Common myeloid progenitor, CD34-positive (primary cell): Measurements from ENCODE around the gene ACVRL1.

Experiments
- CTCF ChIA-PET: fragments of 350-600 bp; sonication (Branson Sonifier 250); formaldehyde crosslinking; loops from one replicate; lab custom pipeline; 2021; ENCODE audit warnings: antibody characterized with exemption; lab: Charles Lee
- POLR2A ChIA-PET: fragments of 350-600 bp; sonication (Branson Sonifier 250); formaldehyde crosslinking; loops from one replicate; lab custom pipeline; 2021; ENCODE audit warnings: antibody characterized with exemption; lab: Charles Lee
- DNase-seq, 3 donors: peaks; one replicate each; pipeline versions ENCODE4 v3.0.0 to v3.0.0-alpha.2; 2013
- H3K27ac ChIP-seq, 2 experiments: 1 replicate in 1 of 2; 2 replicates in 1 of 2; pipeline ENCODE4 v1.7.0; 2013; ENCODE audit warnings: inconsistent platforms in 2 of 2, low read length in 2 of 2, mild to moderate bottlenecking in 2 of 2, low read depth in 1 of 2, moderate library complexity in 1 of 2; ENCODE audit not compliant: severe bottlenecking in 2 of 2, insufficient read depth in 1 of 2, poor library complexity in 1 of 2
- H3K27me3 ChIP-seq, 5 experiments: replicated peaks in 2 of 5; 1 replicate in 3 of 5; 2 replicates in 2 of 5; pipeline versions ENCODE4 v1.6.1 to v1.7.0; 2013; ENCODE audit warnings: low read length in 4 of 5, mild to moderate bottlenecking in 2 of 5, moderate library complexity in 2 of 5, inconsistent platforms in 1 of 5; ENCODE audit not compliant: insufficient read depth in 5 of 5, control insufficient read depth in 4 of 5
- H3K36me3 ChIP-seq, 4 experiments: 1 replicate in 2 of 4; 2 replicates in 2 of 4; pipeline versions ENCODE4 v1.6.1 to v1.7.0; 2013; ENCODE audit warnings: low read length in 3 of 4, control low read depth in 1 of 4, mild to moderate bottlenecking in 1 of 4; ENCODE audit not compliant: control insufficient read depth in 4 of 4, insufficient read depth in 4 of 4
- H3K4me1 ChIP-seq, 4 experiments: 1 replicate in 3 of 4; 2 replicates in 1 of 4; pipeline versions ENCODE4 v1.6.1 to v1.7.1; 2013; ENCODE audit warnings: low read length in 3 of 4, mild to moderate bottlenecking in 3 of 4, control low read depth in 1 of 4, inconsistent platforms in 1 of 4, moderate library complexity in 1 of 4; ENCODE audit not compliant: control insufficient read depth in 4 of 4, insufficient read depth in 4 of 4; ENCODE audit errors: control extremely low read depth in 1 of 4
- H3K4me3 ChIP-seq, 7 experiments: 1 replicate in 4 of 7; 2 replicates in 3 of 7; pipeline versions ENCODE4 v1.5.1 to v1.7.0; 2013; ENCODE audit warnings: mild to moderate bottlenecking in 7 of 7, low read length in 6 of 7, moderate library complexity in 6 of 7, inconsistent platforms in 2 of 7, low read depth in 2 of 7, control low read depth in 1 of 7; ENCODE audit not compliant: insufficient read depth in 4 of 7, control insufficient read depth in 1 of 7; ENCODE audit errors: extremely low read depth in 1 of 7
- H3K9me3 ChIP-seq, 5 experiments: 1 replicate in 4 of 5; 2 replicates in 1 of 5; pipeline versions ENCODE4 v1.6.1 to v1.7.1; 2013; ENCODE audit warnings: low read length in 4 of 5, mild to moderate bottlenecking in 2 of 5, inconsistent platforms in 1 of 5, low read depth in 1 of 5, moderate library complexity in 1 of 5; ENCODE audit not compliant: control insufficient read depth in 4 of 5, insufficient read depth in 2 of 5; ENCODE audit errors: control extremely low read depth in 1 of 5
- WGBS: methylation state at CpG from one replicate; pipeline ENCODE4 v1.1.5; 2013; ENCODE audit not compliant: insufficient coverage; 5-methylcytosine and 5-hydroxymethylcytosine counted together

The ACVRL1 gene

GRCh38 chr12:51951843-51952722, 44.8 kb downstream of the ACVRL1 start:
- Histone ChIP-seq H3K36me3 (peaks cover 0 to 2% (median 0%) of the 10 kb centered on the region in 4 experiments), H3K4me1 (peaks cover 19 to 44% (median 33%) of the 10 kb centered on the region in 4 experiments), H3K9me3 (peaks cover 0 to 2% (median 0%) of the 10 kb centered on the region in 5 experiments), H3K27me3 (peaks cover 0 to 7% (median 3%) of the 10 kb centered on the region in 5 experiments), H3K27ac (peak overlapping the region; percentile 20 to 72), H3K4me3 (peak overlapping the region; percentile 60 to 90 (median 83))
- WGBS, result 1% methylated on average over 32 of the region's 50 CpGs
- ChIA-PET CTCF (interaction anchor here (0.6 to 4.7 kb wide), 4 partner anchors 18 to 452 kb away, joined by 3 to 37 read pairs (median 4); no protein-coding TSS in a partner anchor), POLR2A (interaction anchor here (0.9 kb wide), 1 partner anchor 54 kb away, joined by 4 read pairs; the partner anchor contains the start of gene TAMALIN)
- peak in 1 of 3 donors; percentile 46 for DNase-seq

- H3K4me1 ChIP-seq, result peaks cover 19 to 44% (median 33%) of the 10 kb centered on the region in 4 experiments
- peak overlapping the region in 5 of 7 experiments; percentile 26 to 90 (median 84) for H3K4me3 ChIP-seq
- no peak overlapping the region for H3K27ac ChIP-seq
- CTCF ChIA-PET, result interaction anchor here (1.3 kb wide), 1 partner anchor 13 kb away, joined by 3 read pairs; no protein-coding TSS in a partner anchor
- peaks cover 0 to 2% (median 0%) of the 10 kb centered on the region in 5 experiments for H3K9me3 ChIP-seq
- peaks cover 0 to 2% (median 0%) of the 10 kb centered on the region in 4 experiments for H3K36me3 ChIP-seq
- 79% methylated on average over 6 of the region's 8 CpGs for WGBS
- no peak for DNase-seq
- POLR2A ChIA-PET, result no interaction called here
- H3K27me3 ChIP-seq, result peaks cover 0 to 7% (median 3%) of the 10 kb centered on the region in 5 experiments
These were observed 45.8 kb downstream of the ACVRL1 start for GRCh38 chr12:51953089-51953488.

DNA sequence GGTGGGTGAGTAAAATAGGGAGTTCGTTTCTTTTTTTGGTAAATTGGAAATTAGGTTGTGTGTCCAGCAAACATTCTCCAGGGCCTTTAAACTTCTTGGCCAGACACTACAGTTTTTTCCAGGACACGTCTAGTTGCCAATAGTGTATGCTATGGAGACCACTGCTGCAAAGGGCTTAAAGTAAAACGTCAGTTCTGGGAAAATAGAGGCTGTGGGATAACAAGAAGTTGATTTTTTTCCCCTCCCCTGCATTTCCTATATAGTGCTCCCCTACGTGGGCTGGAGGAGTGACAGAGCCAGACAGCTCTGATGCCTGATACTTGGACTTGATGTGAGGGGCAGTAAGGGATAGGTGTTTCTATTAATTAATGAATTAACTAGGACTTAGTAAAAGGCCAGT, 46.6 kb downstream of the ACVRL1 start:
- peaks cover 0 to 2% (median 0%) of the 10 kb centered on the region in 5 experiments for H3K9me3 ChIP-seq
- POLR2A ChIA-PET, result no interaction called here
- peaks cover 0 to 2% (median 0%) of the 10 kb centered on the region in 4 experiments for H3K36me3 ChIP-seq
- H3K27ac ChIP-seq, result no peak overlapping the region
- peak overlapping the region in 4 of 7 experiments; percentile 1 to 83 (median 18) for H3K4me3 ChIP-seq
- peaks cover 19 to 46% (median 34%) of the 10 kb centered on the region in 4 experiments for H3K4me1 ChIP-seq
- WGBS, result 42% methylated on average over 2 of the region's 4 CpGs
- CTCF ChIA-PET, result interaction anchor here (0.7 to 1.3 kb wide), 3 partner anchors 12 to 72 kb away, joined by 3 read pairs; no protein-coding TSS in a partner anchor
- no peak for DNase-seq
- peaks cover 0 to 7% (median 2%) of the 10 kb centered on the region in 5 experiments for H3K27me3 ChIP-seq

DNA sequence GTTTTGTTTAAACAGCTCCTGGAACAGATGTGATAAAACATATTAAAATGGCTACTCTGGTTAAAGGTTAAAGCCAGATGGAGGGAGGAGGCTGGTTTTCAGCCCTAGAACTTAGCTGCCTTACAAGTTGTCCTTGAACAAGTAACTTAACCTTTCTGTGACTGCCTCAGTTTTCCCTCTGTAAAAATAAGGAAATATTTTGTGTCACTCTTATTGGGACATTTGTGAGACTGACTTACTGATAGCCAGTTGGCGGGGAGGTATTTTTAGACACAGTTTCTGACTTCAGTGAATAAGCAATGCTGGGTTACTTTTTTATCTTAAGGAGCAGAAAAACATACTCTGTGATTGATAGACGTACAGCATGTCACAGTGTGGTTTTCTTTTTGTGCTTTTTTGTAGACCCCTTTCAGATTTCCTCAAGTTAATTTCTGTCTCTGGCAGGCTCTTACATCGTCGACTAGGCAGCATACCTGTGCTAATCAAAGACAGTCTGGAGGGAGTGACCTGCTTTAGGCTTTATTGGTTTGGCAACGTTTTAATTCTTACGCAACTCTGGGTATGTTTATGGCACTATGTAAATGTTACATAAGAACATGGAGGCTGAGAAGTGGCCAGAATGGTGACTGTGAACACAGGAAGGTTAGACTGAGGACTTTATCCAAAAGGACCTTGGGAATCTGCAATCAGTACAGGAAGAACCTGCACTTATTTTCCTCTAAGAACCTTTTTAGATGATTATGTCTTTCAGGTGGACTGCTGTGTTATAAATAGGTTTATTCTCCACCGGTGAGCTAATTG, 47.5 kb downstream of the ACVRL1 start:
- H3K9me3 ChIP-seq, result peaks cover 0 to 2% (median 0%) of the 10 kb centered on the region in 5 experiments
- peaks cover 0 to 5% (median 1%) of the 10 kb centered on the region in 4 experiments for H3K36me3 ChIP-seq
- peaks cover 19 to 50% (median 36%) of the 10 kb centered on the region in 4 experiments for H3K4me1 ChIP-seq
- H3K27me3 ChIP-seq, result peaks cover 0 to 3% (median 2%) of the 10 kb centered on the region in 5 experiments
- ChIA-PET POLR2A (interaction anchor here (1.2 kb wide), 1 partner anchor 68 kb away, joined by 4 read pairs; no protein-coding TSS in a partner anchor), CTCF (interaction anchor here (0.7 to 1.3 kb wide), 5 partner anchors 8 to 71 kb away, joined by 3 to 5 read pairs (median 3); no protein-coding TSS in a partner anchor)
- H3K4me3 ChIP-seq, result peak overlapping the region in 1 of 7 experiments; percentile 26
- WGBS, result 21% methylated on average over 7 of the region's 7 CpGs
- peak in 2 of 3 donors; percentile 45 to 63 for DNase-seq
- no peak overlapping the region for H3K27ac ChIP-seq

GRCh38 chr12:51955702-51956101, 48.4 kb downstream of the ACVRL1 start:
- Histone ChIP-seq H3K9me3 (no peaks in the 10 kb centered on the region), H3K36me3 (peaks cover 0 to 5% (median 1%) of the 10 kb centered on the region in 4 experiments), H3K4me1 (peaks cover 19 to 50% (median 36%) of the 10 kb centered on the region in 4 experiments), H3K27me3 (no peaks in the 10 kb centered on the region), H3K27ac (no peak overlapping the region), H3K4me3 (no peak overlapping the region)
- 100% methylated on average over 1 of the region's 1 CpG for WGBS
- CTCF ChIA-PET, result interaction anchor here (0.6 to 1.3 kb wide), 4 partner anchors 9 to 41 kb away, joined by 3 to 5 read pairs (median 4); no protein-coding TSS in a partner anchor
- no peak for DNase-seq
- POLR2A ChIA-PET, result interaction anchor here (1.2 kb wide), 1 partner anchor 68 kb away, joined by 4 read pairs; no protein-coding TSS in a partner anchor

GRCh38 chr12:51958542-51958941, 51.2 kb downstream of the ACVRL1 start:
- H3K4me3 ChIP-seq, result no peak overlapping the region
- H3K36me3 ChIP-seq, result peaks cover 0 to 5% (median 2%) of the 10 kb centered on the region in 4 experiments
- ChIA-PET CTCF (interaction anchor here (4.4 kb wide), 1 partner anchor 12 kb away, joined by 25 read pairs; no protein-coding TSS in a partner anchor), POLR2A (no interaction called here)
- H3K4me1 ChIP-seq, result peaks cover 26 to 51% (median 34%) of the 10 kb centered on the region in 4 experiments
- 96% methylated on average over 13 of the region's 13 CpGs for WGBS
- H3K9me3 ChIP-seq, result no peaks in the 10 kb centered on the region
- DNase-seq, result no peak
- H3K27me3 ChIP-seq, result no peaks in the 10 kb centered on the region
- H3K27ac ChIP-seq, result no peak overlapping the region
